Natural killer cell (primary cell): ENCODE results near the gene CNKSR3. TPM values are rescaled to one million over a fixed set of nuclear protein-coding genes. Genes with fewer than 3 reads are reported as not detected.

Experiments used
- ATAC-seq, 3 donors: fragments of 150-1000 bp in 2 of 3; fragments of 200-7000 bp in 1 of 3; cut with Tn5 transposase; 1 replicate in 1 of 3; 2 replicates in 2 of 3; pipeline ENCODE4 v1.10.0; 2021; ENCODE audit warnings: mild to moderate bottlenecking in 2 of 3, moderate library complexity in 2 of 3
- DNase-seq, 2 donors: peaks; one replicate each; pipeline versions ENCODE4 v3.0.0 to v3.0.0-alpha.2; 2013 to 2021; ENCODE audit warnings: mixed read lengths in 1 of 2
- H3K27ac ChIP-seq: one replicate; pipeline ENCODE4 v1.5.1; 2013; ENCODE audit warnings: mild to moderate bottlenecking, low read length
- H3K27me3 ChIP-seq: one replicate; pipeline ENCODE4 v1.6.1; 2013; ENCODE audit warnings: low read length; ENCODE audit not compliant: control insufficient read depth, insufficient read depth
- H3K36me3 ChIP-seq: one replicate; pipeline ENCODE4 v1.6.1; 2013; ENCODE audit warnings: low read length; ENCODE audit not compliant: control insufficient read depth, insufficient read depth
- H3K4me1 ChIP-seq: one replicate; pipeline ENCODE4 v1.6.1; 2013; ENCODE audit warnings: low read length; ENCODE audit not compliant: control insufficient read depth, insufficient read depth
- H3K4me3 ChIP-seq: one replicate; pipeline ENCODE4 v1.5.1; 2013; ENCODE audit warnings: low read length
- H3K9me3 ChIP-seq: one replicate; pipeline ENCODE4 v1.6.1; 2013; ENCODE audit warnings: low read length; ENCODE audit not compliant: control insufficient read depth, insufficient read depth
- H3K27ac Mint-ChIP-seq, 2 donors: one replicate each; pipeline ENCODE4 v1.8.0; 2022; ENCODE audit warnings: mild to moderate bottlenecking in 2 of 2, mixed read lengths in 2 of 2, moderate library complexity in 1 of 2
- H3K27me3 Mint-ChIP-seq, 2 donors: one replicate each; pipeline ENCODE4 v1.8.0; 2022; ENCODE audit warnings: low read depth in 2 of 2, mixed read lengths in 2 of 2
- H3K36me3 Mint-ChIP-seq: one replicate; pipeline ENCODE4 v1.8.0; 2022; ENCODE audit warnings: mixed read lengths
- H3K4me1 Mint-ChIP-seq, 2 donors: one replicate each; pipeline ENCODE4 v1.8.0; 2022; ENCODE audit warnings: mixed read lengths in 2 of 2
- H3K4me3 Mint-ChIP-seq: one replicate; pipeline ENCODE4 v1.8.0; 2022; ENCODE audit warnings: mild to moderate bottlenecking, moderate library complexity, mixed read lengths
- H3K9me3 Mint-ChIP-seq, 2 donors: one replicate each; pipeline ENCODE4 v1.8.0; 2022; ENCODE audit warnings: mixed read lengths in 2 of 2
- CTCF ChIP-seq: fragments of 200-600 bp; IDR thresholded peaks from one replicate; pipeline ENCODE4 v1.8.0; 2022; ENCODE audit warnings: antibody characterized with exemption
- WGBS: methylation state at CpG from one replicate; pipeline ENCODE4 v1.1.7; 2013; ENCODE audit warnings: missing lambda C conversion rate; ENCODE audit not compliant: insufficient coverage; 5-methylcytosine and 5-hydroxymethylcytosine counted together
- intact Hi-C: fragments of 100-400 bp; cut with micrococcal nuclease; formaldehyde crosslinking; loops from one replicate; pipeline ENCODE4 v1.14.2; 2022
- total RNA-seq, 4 donors: library from RNA; stranded (reverse); fragments of 120-200 nt in 1 of 4; gene quantifications; one replicate each; pipeline versions ENCODE4 v1.2.3 to v1.2.4, GENCODE V29; 2013 to 2022

CNKSR3 gene
- total RNA-seq, 3 donors from 2014 or later (not counting 1 experiment from before 2014, with no cell fraction given), result 0.18 TPM; not detected in 2

DNA sequence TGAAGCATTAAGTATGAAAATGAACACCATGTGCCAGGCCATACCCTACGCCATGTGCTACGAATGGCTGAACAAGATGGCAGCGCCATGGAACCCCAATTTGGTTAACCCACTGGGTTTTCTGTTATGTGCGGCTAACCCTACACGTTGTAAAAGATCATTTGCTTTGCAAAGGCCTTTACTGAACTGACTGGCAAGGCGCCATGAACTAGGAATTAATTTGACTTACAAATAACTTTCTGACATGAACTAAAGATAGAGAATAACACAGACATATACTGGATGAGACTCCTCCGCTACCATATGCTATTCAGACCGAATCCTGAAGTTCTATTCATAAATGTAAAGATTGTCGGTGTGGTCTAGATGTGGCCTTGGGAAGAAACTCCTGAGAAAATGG, 3.9 kb downstream of the CNKSR3 start:
- H3K9me3 Mint-ChIP-seq, result no peaks in the 10 kb centered on the region
- peaks cover 8 to 42% of the 10 kb centered on the region in 2 donors for H3K27me3 Mint-ChIP-seq

DNA sequence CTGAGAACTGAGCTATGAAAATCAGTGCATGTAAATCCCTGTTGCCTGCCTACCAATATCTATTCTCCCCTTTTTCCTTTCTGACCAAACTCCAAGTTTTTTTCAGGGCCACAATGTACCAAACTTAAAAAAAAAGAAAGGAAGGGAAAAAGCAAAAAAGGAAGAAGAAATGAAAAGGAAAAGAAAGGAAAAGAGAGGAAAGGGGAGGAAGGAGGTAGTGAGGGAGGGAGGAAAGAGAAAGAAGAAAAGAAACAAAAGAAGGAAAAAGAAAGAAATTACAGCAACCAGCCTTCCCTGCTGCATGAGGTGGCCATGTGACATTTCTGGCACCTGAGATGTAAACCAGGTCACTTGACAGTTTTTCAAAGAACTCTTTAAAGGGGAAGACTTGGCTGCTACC, 4.4 kb downstream of the CNKSR3 start:
- TF ChIP-seq CTCF, result no peak
- DNase-seq, result no peak
- Histone ChIP-seq H3K27ac (no peak overlapping the region), H3K4me1 (peaks cover 20% of the 10 kb centered on the region), H3K27me3 (peaks cover 9% of the 10 kb centered on the region), H3K36me3 (no peaks in the 10 kb centered on the region), H3K4me3 (no peak overlapping the region), H3K9me3 (no peaks in the 10 kb centered on the region)
- Mint-ChIP-seq H3K27me3 (peaks cover 11 to 44% of the 10 kb centered on the region in 2 donors), H3K36me3 (no peaks in the 10 kb centered on the region), H3K4me3 (no peak overlapping the region), H3K27ac (no peak overlapping the region), H3K9me3 (no peaks in the 10 kb centered on the region), H3K4me1 (peaks cover 6 to 12% of the 10 kb centered on the region in 2 donors)
- no peak for ATAC-seq
- intact Hi-C loops, result no loop called here

More for the DNA sequence above, 3.9 kb downstream of the CNKSR3 start:
- Mint-ChIP-seq H3K27ac (no peak overlapping the region), H3K36me3 (no peaks in the 10 kb centered on the region), H3K4me3 (no peak overlapping the region), H3K4me1 (peaks cover 1 to 8% of the 10 kb centered on the region in 2 donors)
- Histone ChIP-seq H3K4me1 (peaks cover 17% of the 10 kb centered on the region), H3K9me3 (no peaks in the 10 kb centered on the region), H3K36me3 (no peaks in the 10 kb centered on the region), H3K27me3 (peaks cover 9% of the 10 kb centered on the region), H3K27ac (no peak overlapping the region), H3K4me3 (no peak overlapping the region)
- intact Hi-C loops, result no loop called here
- ATAC-seq (no peak), DNase-seq (no peak)
- TF ChIP-seq CTCF, result no peak
- WGBS, result 91% methylated on average over 9 of the region's 9 CpGs

GRCh38 chr6:154504865-154505449, 5.5 kb downstream of the CNKSR3 start:
- peaks cover 11 to 44% of the 10 kb centered on the region in 2 donors for H3K27me3 Mint-ChIP-seq
- peaks cover 15% of the 10 kb centered on the region for H3K4me1 ChIP-seq
- H3K9me3 ChIP-seq, result no peaks in the 10 kb centered on the region
- no peaks in the 10 kb centered on the region for H3K9me3 Mint-ChIP-seq
- H3K4me3 ChIP-seq, result no peak overlapping the region
- no peak for TF ChIP-seq CTCF
- no peak overlapping the region for H3K27ac ChIP-seq
- intact Hi-C loops, result no loop called here
- DNase-seq, result no peak
- H3K27me3 ChIP-seq, result peaks cover 5% of the 10 kb centered on the region
- WGBS, result 81% methylated on average over 5 of the region's 5 CpGs
- ATAC-seq, result no peak
- H3K4me1 Mint-ChIP-seq, result peaks cover 8 to 18% of the 10 kb centered on the region in 2 donors
- H3K36me3 Mint-ChIP-seq, result no peaks in the 10 kb centered on the region
- H3K4me3 Mint-ChIP-seq, result no peak overlapping the region
- H3K36me3 ChIP-seq, result no peaks in the 10 kb centered on the region
- H3K27ac Mint-ChIP-seq, result no peak overlapping the region

DNA sequence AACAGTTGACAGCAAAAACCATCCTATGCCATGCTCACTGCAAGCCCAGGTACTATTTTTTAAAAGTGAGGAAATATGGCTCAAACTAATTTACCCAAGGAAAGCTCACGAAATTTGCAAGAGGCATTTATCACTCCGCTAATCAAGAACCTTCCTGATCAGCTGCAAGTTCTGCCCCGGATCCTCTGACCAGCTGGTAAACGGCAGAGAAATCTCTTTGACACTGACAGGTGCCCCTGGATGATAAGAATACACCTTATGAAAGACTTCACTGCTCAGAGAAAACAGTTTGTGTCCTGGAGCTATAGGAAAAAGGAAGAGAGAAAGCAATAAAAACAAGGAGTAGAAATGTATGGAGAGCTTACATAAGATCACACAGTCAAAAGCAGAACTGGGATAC, 6.4 kb downstream of the CNKSR3 start:
- no peaks in the 10 kb centered on the region for H3K9me3 ChIP-seq
- DNase-seq (no peak), ATAC-seq (no peak)
- WGBS, result 56% methylated on average over 4 of the region's 4 CpGs
- TF ChIP-seq CTCF, result no peak
- no peak overlapping the region for H3K27ac ChIP-seq
- Mint-ChIP-seq H3K36me3 (no peaks in the 10 kb centered on the region), H3K4me1 (peaks cover 8 to 18% of the 10 kb centered on the region in 2 donors), H3K4me3 (no peak overlapping the region), H3K27ac (no peak overlapping the region), H3K27me3 (peaks cover 11 to 41% of the 10 kb centered on the region in 2 donors), H3K9me3 (no peaks in the 10 kb centered on the region)
- no peaks in the 10 kb centered on the region for H3K27me3 ChIP-seq
- peaks cover 7% of the 10 kb centered on the region for H3K4me1 ChIP-seq
- no peaks in the 10 kb centered on the region for H3K36me3 ChIP-seq
- intact Hi-C loops, result no loop called here
- H3K4me3 ChIP-seq, result no peak overlapping the region
